HEK293 (cell line): ENCODE data around the gene HAAO.

ENCODE experiments used
- CTCF ChIA-PET: fragments of 350-600 bp; formaldehyde crosslinking; extraction: SDS; loops from one replicate; lab custom pipeline; 2021; ENCODE audit warnings: antibody characterized with exemption; lab: Yijun Ruan, JAX
- POLR2A ChIA-PET: fragments of 300-600 bp; formaldehyde crosslinking; extraction: SDS; loops from one replicate; lab custom pipeline; 2020; ENCODE audit warnings: antibody characterized with exemption, inconsistent platforms; lab: Yijun Ruan, JAX
- H3K27ac ChIP-seq: fragments of 200-500 bp; sonication (Bioruptor generic); 2 replicates; pipeline ENCODE4 v1.5.1; 2014; ENCODE audit warnings: low read depth, low read length, control low read depth, inconsistent platforms; ENCODE audit errors: extremely low read depth
- H3K36me3 ChIP-seq, 2 experiments: fragments of 200-500 bp in 1 of 2; sonication (Bioruptor generic) in 1 of 2; 1 replicate in 1 of 2; 2 replicates in 1 of 2; pipeline ENCODE4 v1.5.1; 2014 to 2017; ENCODE audit warnings: inconsistent platforms in 2 of 2, low read length in 2 of 2; ENCODE audit not compliant: control insufficient read depth in 2 of 2, insufficient read depth in 1 of 2
- H3K4me1 ChIP-seq: fragments of 200-500 bp; sonication (Bioruptor generic); 2 replicates; pipeline ENCODE4 v1.5.1; 2014; ENCODE audit warnings: mild to moderate bottlenecking, low read length, inconsistent platforms; ENCODE audit not compliant: control insufficient read depth, insufficient read depth
- H3K4me3 ChIP-seq: 2 replicates; pipeline ENCODE4 v1.5.1; 2011; ENCODE audit warnings: low read depth, mild to moderate bottlenecking, control low read depth, low read length, moderate library complexity
- H3K9me3 ChIP-seq: fragments of 200-500 bp; sonication (Bioruptor generic); 2 replicates; pipeline ENCODE4 v1.5.1; 2014; ENCODE audit warnings: low read depth, low read length, inconsistent platforms; ENCODE audit not compliant: control insufficient read depth, insufficient read depth
- ATF2 ChIP-seq: fragments of 450-650 bp; formaldehyde crosslinking; IDR thresholded peaks from 2 replicates; pipeline ENCODE4 v1.5.1; 2016; ENCODE audit warnings: missing biosample characterization, missing genetic modification characterization, low read depth
- MEIS1 ChIP-seq: sonication (generic); formaldehyde crosslinking; IDR thresholded peaks from 2 replicates; pipeline ENCODE4 v1.8.1; 2022; ENCODE audit warnings: missing genetic modification reagents, mild to moderate bottlenecking, borderline replicate concordance
- MYNN ChIP-seq: fragments of 450-650 bp; formaldehyde crosslinking; IDR thresholded peaks from 2 replicates; pipeline ENCODE4 v1.5.1; 2016; ENCODE audit warnings: missing biosample characterization, missing genetic modification characterization, borderline replicate concordance
- ZBTB6 ChIP-seq: fragments of 450-650 bp; formaldehyde crosslinking; IDR thresholded peaks from 2 replicates; pipeline ENCODE4 v1.5.1; 2017; ENCODE audit warnings: missing biosample characterization, missing genetic modification characterization
- ZFP41 ChIP-seq: fragments of 450-650 bp; formaldehyde crosslinking; IDR thresholded peaks from 2 replicates; pipeline ENCODE4 v1.5.1; 2016; ENCODE audit warnings: missing biosample characterization, missing genetic modification characterization, borderline replicate concordance
- ZNF19 ChIP-seq: fragments of 450-650 bp; formaldehyde crosslinking; IDR thresholded peaks from 2 replicates; pipeline ENCODE4; 2016; ENCODE audit warnings: missing biosample characterization, missing genetic modification characterization, low read depth
- ZNF26 ChIP-seq: fragments of 450-650 bp; formaldehyde crosslinking; IDR thresholded peaks from 2 replicates; pipeline ENCODE4 v1.5.1; 2016; ENCODE audit warnings: missing biosample characterization, missing genetic modification characterization
- ZNF266 ChIP-seq: fragments of 450-650 bp; formaldehyde crosslinking; IDR thresholded peaks from 2 replicates; pipeline ENCODE4 v1.5.1; 2016; ENCODE audit warnings: missing biosample characterization, missing genetic modification characterization, low read depth
- ZNF280C ChIP-seq: fragments of 450-650 bp; formaldehyde crosslinking; IDR thresholded peaks from 2 replicates; pipeline ENCODE4 v1.5.1; 2016; ENCODE audit warnings: missing biosample characterization, missing genetic modification characterization
- ZNF302 ChIP-seq: fragments of 450-650 bp; formaldehyde crosslinking; IDR thresholded peaks from 2 replicates; pipeline ENCODE4 v1.5.1; 2016; ENCODE audit warnings: missing biosample characterization, missing genetic modification characterization, low read depth
- ZNF311 ChIP-seq: fragments of 450-650 bp; formaldehyde crosslinking; IDR thresholded peaks from 2 replicates; pipeline ENCODE4 v1.5.1; 2017; ENCODE audit warnings: missing biosample characterization, missing genetic modification characterization, borderline replicate concordance
- ZNF335 ChIP-seq: fragments of 450-650 bp; formaldehyde crosslinking; conservative IDR thresholded peaks from 2 replicates; pipeline ENCODE4 v1.5.1; 2016; ENCODE audit warnings: missing biosample characterization, missing genetic modification characterization
- ZNF530 ChIP-seq: fragments of 450-650 bp; formaldehyde crosslinking; IDR thresholded peaks from 2 replicates; pipeline ENCODE4 v1.5.1; 2016; ENCODE audit warnings: low read depth, missing biosample characterization, missing genetic modification characterization
- ZNF548 ChIP-seq: fragments of 450-650 bp; formaldehyde crosslinking; IDR thresholded peaks from 2 replicates; pipeline ENCODE4 v1.5.1; 2016; ENCODE audit warnings: missing biosample characterization, missing genetic modification characterization
- ZNF558 ChIP-seq: fragments of 450-650 bp; formaldehyde crosslinking; IDR thresholded peaks from 2 replicates; pipeline ENCODE4 v1.5.1; 2016; ENCODE audit warnings: missing biosample characterization, missing genetic modification characterization
- ZNF560 ChIP-seq: fragments of 450-650 bp; formaldehyde crosslinking; IDR thresholded peaks from 2 replicates; pipeline ENCODE4 v1.5.1; 2017; ENCODE audit warnings: missing biosample characterization, missing genetic modification characterization, borderline replicate concordance
- ZNF621 ChIP-seq: fragments of 450-650 bp; formaldehyde crosslinking; IDR thresholded peaks from 2 replicates; pipeline ENCODE4 v1.5.1; 2017; ENCODE audit warnings: missing biosample characterization, missing genetic modification characterization
- ZNF776 ChIP-seq: fragments of 450-650 bp; formaldehyde crosslinking; IDR thresholded peaks from 2 replicates; pipeline ENCODE4 v1.5.0; 2017; ENCODE audit warnings: missing biosample characterization, missing genetic modification characterization, borderline replicate concordance
- ZNF792 ChIP-seq: fragments of 450-650 bp; formaldehyde crosslinking; IDR thresholded peaks from 2 replicates; pipeline ENCODE4 v1.5.1; 2016; ENCODE audit warnings: missing biosample characterization, missing genetic modification characterization
- ZNF843 ChIP-seq: fragments of 450-650 bp; formaldehyde crosslinking; IDR thresholded peaks from 2 replicates; pipeline ENCODE4 v1.5.1; 2016; ENCODE audit warnings: missing biosample characterization, missing genetic modification characterization
- ZSCAN30 ChIP-seq: fragments of 450-650 bp; IDR thresholded peaks from 2 replicates; pipeline ENCODE4 v1.5.1; 2018; ENCODE audit warnings: missing biosample characterization, mild to moderate bottlenecking, missing genetic modification characterization, moderate library complexity
- ZXDB ChIP-seq: fragments of 450-650 bp; formaldehyde crosslinking; IDR thresholded peaks from 2 replicates; pipeline ENCODE4 v1.5.1; 2016; ENCODE audit warnings: missing biosample characterization, missing genetic modification characterization

The HAAO gene

GRCh38 chr2:42835577-42836371, 43.4 kb upstream of the HAAO start:
- POLR2A ChIA-PET, result no interaction called here
- no peaks in the 10 kb centered on the region for H3K36me3 ChIP-seq
- TF ChIP-seq ZNF560 (tag by site-specific recombination) (no peak), ZNF792 (tag by site-specific recombination) (no peak), ZXDB (tag by site-specific recombination) (no peak), ZNF530 (no peak), ZNF548 (tag by site-specific recombination) (no peak), ATF2 (no peak), ZNF19 (tag by site-specific recombination) (no peak), MEIS1 (CRISPR knock-in tag) (no peak)
- CTCF ChIA-PET, result interaction anchor here (0.6 to 1.0 kb wide), 3 partner anchors 8 to 137 kb away, joined by 3 to 4 read pairs (median 3); no protein-coding TSS in a partner anchor
- no peak overlapping the region for H3K27ac ChIP-seq
- no peak overlapping the region for H3K4me3 ChIP-seq
- no peaks in the 10 kb centered on the region for H3K9me3 ChIP-seq
- H3K4me1 ChIP-seq, result no peaks in the 10 kb centered on the region

GRCh38 chr2:42834161-42834560, 41.8 kb upstream of the HAAO start:
- H3K27ac ChIP-seq, result no peak overlapping the region
- TF ChIP-seq ZNF558 (tag by site-specific recombination), result no peak
- no peak for TF ChIP-seq ZSCAN30
- TF ChIP-seq ZNF843 (tag by site-specific recombination), result no peak
- TF ChIP-seq ZNF311 (tag by site-specific recombination), result no peak
- no peak for TF ChIP-seq ZNF776 (tag by site-specific recombination)
- TF ChIP-seq ZNF302, result no peak
- TF ChIP-seq ZNF266 (tag by site-specific recombination), result no peak
- no peak for TF ChIP-seq ZNF280C (tag by site-specific recombination)
- no peak for TF ChIP-seq ZNF26 (tag by site-specific recombination)
- no peak for TF ChIP-seq ZFP41 (tag by site-specific recombination)
- no peak for TF ChIP-seq MYNN
- no peak for TF ChIP-seq ZNF621
- TF ChIP-seq ZBTB6, result no peak
- no peak for TF ChIP-seq ZNF335 (tag by site-specific recombination)
- TF ChIP-seq ZNF19 (tag by site-specific recombination), result no peak
- TF ChIP-seq, all 188 proteins: peak for 0
- no peak overlapping the region for H3K4me3 ChIP-seq
- CTCF ChIA-PET, result interaction anchor here (0.6 kb wide), 1 partner anchor 87 kb away, joined by 4 read pairs; no protein-coding TSS in a partner anchor
- POLR2A ChIA-PET, result no interaction called here
- H3K4me1 ChIP-seq, result no peaks in the 10 kb centered on the region
- H3K9me3 ChIP-seq, result no peaks in the 10 kb centered on the region
- H3K36me3 ChIP-seq, result no peaks in the 10 kb centered on the region
